NCI-H2029 treated with DMSO at 0.1 percent for 48 hours (cell line): ENCODE measurements around the gene POLR2L.
A peak's percentile ranks its signal among the peaks of the same experiment; 100 is the strongest.

Experiments used
- DNase-seq: peaks from one replicate; lab custom pipeline; 2025; lab: John Stamatoyannopoulos, UW

Gene POLR2L

GRCh38 chr11:810040-810567, 32.2 kb downstream of the POLR2L start:
- DNase-seq: no peak

GRCh38 chr11:809287-810039, 32.9 kb downstream of the POLR2L start, which contains the start of gene RPLP2:
RPLP2 (plus strand) TSS chr11:809967; CDS start chr11:810235, 268 bp downstream.
- peak; percentile 84 for DNase-seq

DNA sequence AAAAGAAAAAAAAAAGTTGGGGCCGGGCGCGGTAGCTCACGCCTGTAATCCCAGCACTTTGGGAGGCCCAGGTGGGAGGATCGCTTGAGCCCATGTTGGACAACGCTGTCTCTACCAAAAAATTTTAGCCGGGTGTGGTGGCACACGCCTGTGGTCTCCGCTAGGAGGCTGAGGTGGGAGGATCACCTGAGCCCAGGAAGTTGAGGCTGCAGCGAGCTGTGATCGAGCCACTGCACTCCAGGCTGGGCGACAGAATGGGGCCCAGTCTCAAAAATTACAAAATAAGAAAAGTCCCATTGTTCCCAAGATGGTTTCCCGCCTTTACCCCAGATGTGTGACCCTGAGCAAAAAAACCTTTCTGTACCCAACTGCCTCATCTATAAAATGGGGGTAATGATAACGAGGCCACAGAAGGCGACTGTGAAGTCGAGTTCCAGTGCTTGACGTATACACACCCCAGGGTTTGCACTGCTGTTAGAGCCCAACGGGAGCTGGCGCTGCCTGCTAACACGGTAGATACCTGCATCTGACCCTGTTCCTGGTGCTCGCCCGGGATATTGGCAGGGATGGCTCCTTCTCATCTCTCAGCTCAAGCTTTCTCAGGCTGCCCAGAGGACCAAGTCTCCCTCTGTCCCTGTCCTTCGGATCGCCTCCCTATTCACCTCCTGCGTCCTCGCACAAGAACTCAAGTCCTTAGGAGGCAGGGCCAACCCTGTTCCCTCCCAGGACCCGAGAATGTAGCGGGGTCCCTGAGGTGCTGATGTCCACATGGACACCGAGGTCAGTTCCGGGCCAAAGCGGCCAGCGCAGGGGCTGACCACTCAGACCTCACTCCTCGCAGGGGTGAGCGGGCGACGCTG, 33.7 kb downstream of the POLR2L start:
- no peak for DNase-seq

DNA sequence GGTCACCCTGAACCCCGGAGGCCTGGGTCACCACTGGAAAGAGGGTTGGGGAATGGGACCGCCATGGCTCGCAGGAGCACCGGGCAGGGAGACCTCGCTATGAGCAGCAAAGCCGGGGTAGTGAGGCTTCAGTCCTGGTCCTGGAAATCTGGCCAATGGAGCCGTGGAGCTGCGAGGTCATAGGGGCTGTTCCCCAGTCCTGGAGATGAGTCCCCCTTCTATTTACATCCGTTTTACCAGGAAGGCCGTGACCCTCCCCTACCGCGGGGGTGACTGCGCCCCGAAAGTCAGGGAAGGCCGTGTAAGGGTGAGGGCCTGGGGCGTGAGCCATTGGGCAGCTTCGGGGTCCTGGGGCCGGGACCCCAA, 37.7 kb downstream of the POLR2L start:
- no peak for DNase-seq

DNA sequence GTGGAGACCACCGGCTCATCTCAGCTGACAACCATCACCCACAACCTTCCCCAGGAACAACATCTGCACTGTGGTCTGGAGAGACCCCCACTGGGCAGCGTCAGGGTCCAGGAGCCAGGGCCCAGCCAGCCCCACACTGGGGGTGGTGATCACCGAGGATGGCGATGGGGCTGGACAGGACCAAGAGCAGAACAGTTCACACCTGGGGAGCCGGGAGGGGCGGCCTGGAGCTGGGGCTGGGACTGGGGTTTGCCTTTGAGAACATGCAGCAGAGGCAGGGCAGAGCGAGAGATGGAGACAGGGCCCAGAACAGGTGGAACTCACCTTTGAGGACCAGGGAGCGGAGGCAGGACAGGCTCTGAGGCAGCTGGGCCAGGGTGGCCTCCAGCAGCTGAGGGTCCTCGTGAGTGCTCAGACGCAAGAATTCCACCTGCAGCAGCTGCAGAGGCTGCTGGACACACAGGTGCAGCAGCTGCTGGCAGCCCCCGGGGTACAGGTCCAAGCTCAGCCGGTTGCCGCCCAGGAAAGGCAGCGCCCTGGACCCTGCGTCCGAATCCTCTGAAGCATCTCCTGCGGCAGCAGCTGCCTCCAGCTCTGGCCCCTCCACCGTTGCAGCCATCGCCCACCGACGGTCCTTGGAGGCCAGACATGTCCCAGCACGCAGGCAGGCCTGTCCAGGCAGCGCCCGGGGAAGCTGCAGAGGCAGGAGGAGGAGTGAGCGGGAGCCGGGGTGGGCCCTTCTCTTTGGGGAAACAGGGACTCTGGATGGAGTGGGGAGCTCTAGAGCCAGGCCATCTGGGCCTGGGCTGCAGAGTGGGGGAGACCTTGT, 38.3 kb downstream of the POLR2L start:
- DNase-seq: no peak

- DNase-seq: no peak
Observed at GRCh38 chr11:803467-803742, 38.9 kb downstream of the POLR2L start.

GRCh38 chr11:802693-803466, 39.4 kb downstream of the POLR2L start:
- DNase-seq: no peak

DNA sequence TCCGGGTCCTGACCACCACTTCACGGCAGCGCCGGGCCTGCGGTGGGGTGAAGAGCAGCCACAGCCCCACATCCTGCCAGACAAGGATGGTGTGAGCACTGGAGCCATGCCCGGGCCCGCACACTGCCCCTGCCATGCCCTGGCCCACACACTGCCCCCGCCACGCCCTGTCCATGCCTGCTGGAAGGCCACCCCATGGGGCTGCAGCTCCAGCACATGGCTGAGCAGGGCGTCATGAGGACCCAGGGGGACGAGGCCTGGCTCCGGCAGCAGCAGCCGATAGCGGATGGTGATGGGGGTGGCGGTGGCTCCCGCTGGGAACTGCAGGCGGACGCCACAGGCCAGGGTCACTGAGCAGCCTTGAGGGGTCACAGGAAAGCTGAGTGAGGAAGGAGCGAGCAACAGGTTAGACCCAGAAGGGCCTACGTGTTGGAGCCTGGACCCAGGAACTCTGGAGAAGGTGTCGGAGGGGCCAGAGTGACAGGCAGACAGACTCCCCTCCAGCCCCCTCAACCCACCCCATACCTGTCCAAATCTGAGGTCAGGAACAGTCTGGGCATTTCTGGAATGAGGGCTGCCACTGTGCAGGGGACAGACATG, 40.2 kb downstream of the POLR2L start:
- no peak for DNase-seq

DNA sequence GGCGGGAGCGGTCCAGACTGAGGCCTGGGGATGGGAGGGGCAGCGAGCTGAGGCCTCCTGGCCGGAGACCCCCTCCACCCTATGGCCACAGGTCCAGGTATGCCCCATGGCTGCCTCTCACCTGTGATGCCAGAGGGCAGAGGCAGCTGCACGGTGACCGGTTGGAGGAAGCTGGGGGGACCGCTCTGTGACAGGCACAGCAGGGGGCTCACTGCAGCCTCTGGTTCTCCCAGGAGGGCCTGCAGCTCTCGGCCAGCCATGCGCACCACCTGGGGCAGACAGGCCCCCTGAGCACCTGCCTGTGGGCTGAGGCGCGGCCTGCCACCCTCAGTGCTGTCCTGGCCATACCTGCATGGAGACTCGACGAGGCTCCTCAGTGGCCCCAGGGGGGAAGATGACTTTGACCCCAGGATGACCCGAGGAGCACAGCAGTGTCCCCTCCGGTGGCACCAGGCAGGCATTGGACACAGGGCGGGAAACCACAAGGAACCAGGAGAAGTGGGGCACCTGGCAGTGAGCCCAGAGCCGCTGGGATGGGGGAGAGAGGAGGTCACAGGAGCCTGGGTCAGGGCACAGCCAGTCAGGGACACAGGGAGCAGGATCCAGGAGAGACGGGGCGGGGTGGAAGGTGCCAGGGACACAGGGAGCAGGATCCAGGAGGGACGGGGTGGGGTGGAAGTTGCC, 41.1 kb downstream of the POLR2L start:
- DNase-seq: no peak

DNA sequence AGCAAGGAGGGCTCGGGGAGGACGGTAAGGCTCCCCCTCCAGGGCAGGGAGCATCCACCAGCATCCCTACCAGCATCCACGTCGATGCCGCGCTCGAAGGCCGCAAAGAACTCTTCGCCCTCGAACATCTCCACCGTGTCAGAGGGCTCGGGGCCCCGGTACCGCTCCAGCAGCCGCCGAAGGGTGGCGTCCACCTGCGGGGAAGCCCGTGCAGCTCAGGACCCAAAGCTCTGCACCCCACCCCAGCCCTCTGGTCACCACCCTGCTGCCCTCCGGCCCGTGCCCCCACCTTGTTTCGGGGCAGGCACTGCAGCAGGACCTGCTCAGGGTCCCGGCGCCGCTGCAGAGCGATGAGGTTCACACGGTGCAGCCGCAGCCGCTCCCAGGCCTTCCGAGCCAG, 41.9 kb downstream of the POLR2L start:
- DNase-seq: no peak

- DNase-seq: no peak
Observed at GRCh38 chr11:799641-800316, 42.5 kb downstream of the POLR2L start.

- DNase-seq: peak; percentile 29
Observed at GRCh38 chr11:798093-798713, 44.1 kb downstream of the POLR2L start, which contains the start of gene SLC25A22. SLC25A22 (minus strand) TSS chr11:798281; CDS start chr11:795006, 3,275 bp downstream.

DNA sequence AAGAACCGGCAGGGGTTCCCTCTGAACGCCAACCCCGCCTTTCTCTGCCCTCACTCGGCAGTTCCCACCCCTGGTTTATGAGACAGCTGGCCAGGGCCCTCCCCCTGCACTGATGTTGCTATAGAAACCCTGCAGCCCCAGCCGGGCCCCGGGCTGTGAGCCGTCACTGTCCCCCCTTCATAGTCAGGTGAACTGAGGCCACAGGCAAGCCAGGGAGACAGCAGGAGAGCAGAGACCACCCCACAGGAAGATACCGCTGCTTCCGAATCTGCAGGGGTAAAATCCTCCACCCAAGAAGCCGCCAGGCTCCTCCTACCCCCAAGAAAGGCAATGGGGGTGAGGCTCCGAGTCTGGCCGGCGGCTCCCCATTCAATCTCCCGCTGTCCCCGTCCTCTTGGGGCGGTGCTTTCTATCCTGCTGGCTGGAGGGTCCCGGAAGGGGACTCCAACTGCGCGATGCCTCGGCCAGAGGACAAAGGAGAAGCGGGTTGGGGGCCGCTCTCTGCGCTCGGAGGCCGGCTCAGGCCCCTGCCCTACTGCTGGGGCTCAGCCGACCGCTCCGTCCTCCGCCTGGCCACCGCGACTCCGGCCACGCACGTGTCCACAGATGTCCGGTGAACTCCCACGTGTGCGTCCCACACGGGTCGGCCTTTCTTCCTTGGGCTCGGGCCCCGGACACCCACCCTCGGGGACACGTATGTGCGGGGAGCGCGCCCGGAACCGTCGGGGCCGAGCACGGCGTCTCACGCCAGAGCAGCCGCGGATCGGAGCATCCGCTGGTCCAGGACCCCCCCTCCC, 44.8 kb downstream of the POLR2L start:
- DNase-seq: peak; percentile 32

GRCh38 chr11:796565-797295, 45.6 kb downstream of the POLR2L start:
- no peak for DNase-seq

GRCh38 chr11:795634-796564, 46.4 kb downstream of the POLR2L start:
- peak; percentile 58 for DNase-seq

- no peak for DNase-seq
Observed at GRCh38 chr11:794766-795633, 47.3 kb downstream of the POLR2L start.
